ENCODE results near the gene NFIA. TPM values are rescaled to one million over a fixed set of nuclear protein-coding genes. Genes with fewer than 3 reads are reported as not detected.

NFIA gene
- total and polyA plus RNA-seq, 9 of the 15 experiments (the other 6 are each of a cell fraction or from before 2014, with no cell fraction given), result 5.3 to 24.9 (median 9.8) TPM

- Histone ChIP-seq H3K9me1 (ENCODE audit: control insufficient read depth, insufficient read depth, low read length) (no peaks in the 10 kb centered on the region), H3K4me1 (replicated peaks in 1 of 2; ENCODE audit: control insufficient read depth in 2 of 2, insufficient read depth in 2 of 2, low read length in 2 of 2) (peaks cover 9 to 69% of the 10 kb centered on the region in 2 experiments), H3K4me3 (no peak overlapping the region), H3K27ac (ENCODE audit: extremely low read depth, low read depth, low read length) (peak overlapping the region; percentile 30; the same call in 1 of the 3 replicates), H3K9me3 (replicated peaks; ENCODE audit: control insufficient read depth, insufficient read depth, low read depth, low read length) (no peaks in the 10 kb centered on the region), H3K36me3 (ENCODE audit: control insufficient read depth, insufficient read depth, low read length) (peaks cover 17% of the 10 kb centered on the region), H3K27me3 (ENCODE audit: control insufficient read depth in 2 of 2, insufficient read depth in 2 of 2, low read length in 2 of 2) (no peaks in the 10 kb centered on the region), H3K4me2 (ENCODE audit: insufficient read depth, low read length) (0 out of 2 replicates have a peak overlapping the region, but pooled peaks have one; percentile 10), H4K20me1 (replicated peaks; ENCODE audit: control insufficient read depth, insufficient read depth, low read length) (no peaks in the 10 kb centered on the region), H3K9ac (ENCODE audit: insufficient read depth in 1 of 2, low read depth in 2 of 2, low read length in 2 of 2) (peak overlapping the region in 1 of 2 experiments; percentile 70; a peak in 1 of 4 replicates), H3K79me2 (ENCODE audit: control insufficient read depth, insufficient read depth, low read length) (peaks cover 89% of the 10 kb centered on the region), H2AFZ (ENCODE audit: low read depth, low read length) (no peak overlapping the region)
- intact Hi-C loops (cut with micrococcal nuclease), result no loop called here
- CTCF ChIA-PET (ENCODE audit: low intra/inter-chr PET ratio), result no interaction called here
- POLR2A ChIA-PET, result interaction anchor here (0.8 to 2.4 kb wide), 5 partner anchors 10 to 35 kb away, joined by 3 to 14 read pairs (median 4); no protein-coding TSS in a partner anchor
- WGBS (ENCODE audit: insufficient coverage, low coverage, missing lambda C conversion rate), result 77% methylated on average over 5 of the region's 5 CpGs
- no peak for DNase-seq (ENCODE audit: extremely low read depth in 1 of 4, low spot score in 3 of 4)
- TF ChIP-seq SPI1 (IDR thresholded peaks at IDR 0.05; ENCODE audit: borderline replicate concordance, low read depth, low read length) (0 out of 2 replicates have a peak, but pooled peaks have one; percentile 10), HNRNPH1 (optimal IDR thresholded peaks at IDR 0.05; ENCODE audit: low read depth, low read length) (no peak)
- no peak for FAIRE-seq
- no TSS peak for BruUV-seq (replicated peaks)
- in situ Hi-C loops (cut with MboI), result no loop called here
- ATAC-seq, result no peak
These were observed 91.9 kb downstream of the NFIA start for GRCh38 chr1:61174060-61174795.

GRCh38 chr1:61175976-61176375 is 93.6 kb downstream of the NFIA start:
- intact Hi-C loops (cut with micrococcal nuclease), result no loop called here
- Histone ChIP-seq H3K9me3 (replicated peaks; ENCODE audit: control insufficient read depth, insufficient read depth, low read depth, low read length) (no peaks in the 10 kb centered on the region), H3K4me2 (ENCODE audit: insufficient read depth, low read length) (peak overlapping the region; percentile 51; the same call in 1 of the 2 replicates), H3K9ac (ENCODE audit: insufficient read depth in 1 of 2, low read depth in 2 of 2, low read length in 2 of 2) (peak overlapping the region in 1 of 2 experiments; percentile 70; a peak in 1 of 4 replicates), H2AFZ (ENCODE audit: low read depth, low read length) (no peak overlapping the region), H3K36me3 (ENCODE audit: control insufficient read depth, insufficient read depth, low read length) (peaks cover 17% of the 10 kb centered on the region), H3K27ac (ENCODE audit: extremely low read depth, low read depth, low read length) (peak overlapping the region; percentile 36; the same call in 1 of the 3 replicates), H3K4me1 (replicated peaks in 1 of 2; ENCODE audit: control insufficient read depth in 2 of 2, insufficient read depth in 2 of 2, low read length in 2 of 2) (peaks cover 9 to 51% of the 10 kb centered on the region in 2 experiments), H3K79me2 (ENCODE audit: control insufficient read depth, insufficient read depth, low read length) (peaks cover 80% of the 10 kb centered on the region), H4K20me1 (replicated peaks; ENCODE audit: control insufficient read depth, insufficient read depth, low read length) (no peaks in the 10 kb centered on the region), H3K9me1 (ENCODE audit: control insufficient read depth, insufficient read depth, low read length) (no peaks in the 10 kb centered on the region), H3K27me3 (ENCODE audit: control insufficient read depth in 2 of 2, insufficient read depth in 2 of 2, low read length in 2 of 2) (no peaks in the 10 kb centered on the region), H3K4me3 (no peak overlapping the region)
- POLR2A ChIA-PET, result interaction anchor here (0.9 to 2.4 kb wide), 4 partner anchors 8 to 94 kb away, joined by 3 to 14 read pairs (median 4); partner anchors contain the start of gene NFIA
- 55% methylated on average over 6 of the region's 6 CpGs for WGBS (ENCODE audit: insufficient coverage, low coverage, missing lambda C conversion rate)
- BruUV-seq (replicated peaks), result no TSS peak
- CTCF ChIA-PET (ENCODE audit: low intra/inter-chr PET ratio), result no interaction called here
- DNase-seq (ENCODE audit: extremely low read depth in 1 of 4, low spot score in 3 of 4) (peak in 3 of 4 experiments; percentile 22 to 53 (median 52)), ATAC-seq (peak; percentile 78), FAIRE-seq (peak; percentile 52)
- in situ Hi-C loops (cut with MboI), result no loop called here
- TF ChIP-seq ARID1B (IDR thresholded peaks at IDR 0.05), result peak; percentile 28; the same call in 1 of the 2 replicates
